Uterus (tissue), 2 donors: ENCODE measurements around the gene UBE2E1.

ENCODE experiments used
- CTCF ChIP-seq, 4 experiments: fragments of 200-600 bp in 2 of 4; fragments of 450-650 bp in 2 of 4; sonication (generic) in 2 of 4; IDR thresholded peaks; one replicate each; pipeline ENCODE4 v1.5.1; 2016 to 2019; ENCODE audit warnings: antibody characterized with exemption in 4 of 4, mild to moderate bottlenecking in 2 of 4, moderate library complexity in 1 of 4
- POLR2A ChIP-seq, 2 donors: fragments of 450-650 bp; IDR thresholded peaks; one replicate each; pipeline ENCODE4 v1.6.1; 2016; ENCODE audit warnings: antibody characterized with exemption in 2 of 2, mild to moderate bottlenecking in 1 of 2, moderate library complexity in 1 of 2

- TF ChIP-seq CTCF (IDR thresholded peaks at IDR 0.05), result no peak
- no peak for TF ChIP-seq POLR2A (IDR thresholded peaks at IDR 0.05)
Observed at GRCh38 chr3:23804441-23805209, 1.1 kb upstream of the UBE2E1 start.
